ENCODE measurements around the gene PGA4.

Gene PGA4

DNA sequence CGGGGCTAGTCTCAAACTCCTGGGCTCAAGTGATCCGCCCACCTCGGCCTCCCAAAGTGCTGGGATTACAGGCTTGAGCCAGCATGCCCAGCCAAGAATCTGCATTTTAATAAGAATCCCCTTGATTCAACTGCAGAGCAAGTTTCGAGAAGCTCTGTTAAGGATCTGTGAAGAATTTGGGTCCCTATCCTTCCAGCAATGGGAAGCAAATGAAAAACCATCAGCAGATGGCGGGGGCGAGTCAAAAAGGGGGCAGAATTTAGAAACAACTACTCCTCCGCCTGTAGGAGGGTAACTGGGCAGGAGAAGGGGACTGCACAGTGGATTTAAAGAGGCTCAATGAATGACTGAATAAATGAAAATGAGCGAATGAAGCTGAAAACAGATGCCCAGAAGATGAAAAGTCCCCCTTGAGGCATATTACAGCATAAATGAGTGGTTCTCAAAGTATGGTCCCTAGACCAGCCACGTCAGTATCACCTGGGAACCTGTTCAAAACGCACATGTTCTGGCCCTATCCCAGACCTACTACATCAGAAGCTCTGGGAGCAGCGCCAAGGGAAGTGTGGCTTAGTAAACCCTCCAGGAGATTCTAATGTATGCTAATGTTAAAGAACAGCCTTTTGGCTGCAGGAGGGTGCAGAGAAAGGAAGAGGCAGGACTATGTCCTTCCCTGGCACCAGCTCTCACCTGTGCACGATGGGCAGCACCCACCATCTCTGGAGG lies 58.0 kb downstream of the PGA4 start:
- DNase-seq (ENCODE audit: low read depth) = no peak

- DNase-seq (ENCODE audit: low read depth) = no peak
Observed at GRCh38 chr11:61280883-61281580, 58.9 kb downstream of the PGA4 start.

All from EH (cell line).